ENCODE measurements around the gene VILL. TPM values are rescaled to one million over a fixed set of nuclear protein-coding genes. Genes with fewer than 3 reads are reported as not detected.

The VILL gene
- polyA plus RNA-seq, 1 donor from 2014 or later: not detected

GRCh38 chr3:38018296-38019266 lies 28.0 kb downstream of the VILL start (continued):
- no peak for TF ChIP-seq MXI1 (conservative IDR thresholded peaks at IDR 0.05; ENCODE audit: poor library complexity, severe bottlenecking)

GRCh38 chr3:38019658-38020341 lies 29.2 kb downstream of the VILL start:
- H3K4me3 ChIP-seq (ENCODE audit: low read length): no peak overlapping the region
- H3K27me3 ChIP-seq (ENCODE audit: insufficient read depth, low read depth, low read length): no peaks in the 10 kb centered on the region
- H3K9me2 ChIP-seq (ENCODE audit: insufficient read depth, low read length): no peaks in the 10 kb centered on the region
- H3K9me3 ChIP-seq (ENCODE audit: low read length): no peaks in the 10 kb centered on the region
- TF ChIP-seq CTCF (IDR thresholded peaks at IDR 0.05; ENCODE audit: poor library complexity, severe bottlenecking) (no peak), POLR2AphosphoS5 (IDR thresholded peaks at IDR 0.05) (no peak), EZH2 (IDR thresholded peaks at IDR 0.05; ENCODE audit: borderline replicate concordance, insufficient read depth, low read length, poor library complexity, severe bottlenecking) (no peak), MXI1 (conservative IDR thresholded peaks at IDR 0.05; ENCODE audit: poor library complexity, severe bottlenecking) (no peak), REST (IDR thresholded peaks at IDR 0.05; ENCODE audit: borderline replicate concordance) (no peak), RAD21 (conservative IDR thresholded peaks at IDR 0.05) (no peak), SMC3 (conservative IDR thresholded peaks at IDR 0.05; ENCODE audit: poor library complexity) (no peak), EP300 (conservative IDR thresholded peaks at IDR 0.05; ENCODE audit: poor library complexity, severe bottlenecking) (no peak), TAF1 (IDR thresholded peaks at IDR 0.05; ENCODE audit: low read depth) (no peak)
- no peaks in the 10 kb centered on the region for H3K79me2 ChIP-seq (replicated peaks; ENCODE audit: insufficient read depth, low read length)
- no peak overlapping the region for H3K9ac ChIP-seq (ENCODE audit: low read length)
- no peak overlapping the region for H2AFZ ChIP-seq (ENCODE audit: low read depth, low read length)
- H3K36me3 ChIP-seq (ENCODE audit: insufficient read depth, low read length): no peaks in the 10 kb centered on the region
- H3K4me2 ChIP-seq (ENCODE audit: low read length): no peak overlapping the region
- no peaks in the 10 kb centered on the region for H4K20me1 ChIP-seq (ENCODE audit: insufficient read depth)
- no peaks in the 10 kb centered on the region for H3F3A ChIP-seq (ENCODE audit: insufficient read depth, low read length, poor library complexity, severe bottlenecking)
- no peak overlapping the region for H3K27ac ChIP-seq (ENCODE audit: low read length)

- no peak overlapping the region for H2AFZ ChIP-seq (ENCODE audit: low read depth, low read length)
- H3K4me2 ChIP-seq (ENCODE audit: low read length): no peak overlapping the region
- no peaks in the 10 kb centered on the region for H3F3A ChIP-seq (ENCODE audit: insufficient read depth, low read length, poor library complexity, severe bottlenecking)
- H3K9ac ChIP-seq (ENCODE audit: low read length): no peak overlapping the region
- H3K27me3 ChIP-seq (ENCODE audit: insufficient read depth, low read depth, low read length): no peaks in the 10 kb centered on the region
- H3K4me3 ChIP-seq (ENCODE audit: low read length): no peak overlapping the region
- TF ChIP-seq POLR2AphosphoS5 (IDR thresholded peaks at IDR 0.05) (no peak), TAF1 (IDR thresholded peaks at IDR 0.05; ENCODE audit: low read depth) (no peak), RAD21 (conservative IDR thresholded peaks at IDR 0.05) (no peak), MXI1 (conservative IDR thresholded peaks at IDR 0.05; ENCODE audit: poor library complexity, severe bottlenecking) (no peak), SMC3 (conservative IDR thresholded peaks at IDR 0.05; ENCODE audit: poor library complexity) (no peak), EZH2 (IDR thresholded peaks at IDR 0.05; ENCODE audit: borderline replicate concordance, insufficient read depth, low read length, poor library complexity, severe bottlenecking) (no peak), EP300 (conservative IDR thresholded peaks at IDR 0.05; ENCODE audit: poor library complexity, severe bottlenecking) (no peak), REST (IDR thresholded peaks at IDR 0.05; ENCODE audit: borderline replicate concordance) (no peak), CTCF (IDR thresholded peaks at IDR 0.05; ENCODE audit: poor library complexity, severe bottlenecking) (no peak)
- H3K9me2 ChIP-seq (ENCODE audit: insufficient read depth, low read length): no peaks in the 10 kb centered on the region
- H4K20me1 ChIP-seq (ENCODE audit: insufficient read depth): no peaks in the 10 kb centered on the region
- no peaks in the 10 kb centered on the region for H3K36me3 ChIP-seq (ENCODE audit: insufficient read depth, low read length)
- no peak overlapping the region for H3K27ac ChIP-seq (ENCODE audit: low read length)
- H3K79me2 ChIP-seq (replicated peaks; ENCODE audit: insufficient read depth, low read length): no peaks in the 10 kb centered on the region
- no peaks in the 10 kb centered on the region for H3K9me3 ChIP-seq (ENCODE audit: low read length)
These were observed 29.7 kb downstream of the VILL start for GRCh38 chr3:38020342-38020726.
